Ovary (tissue), 9 donors: ENCODE data around the gene ARID5B. TPM values are rescaled to one million over a fixed set of nuclear protein-coding genes. Genes with fewer than 3 reads are reported as not detected.

Source experiments
- DNase-seq, 5 donors: peaks; one replicate each; pipeline ENCODE4 v3.0.0-alpha.2; 2019 to 2020
- H3K27ac ChIP-seq, 2 donors: fragments of 200-600 bp; one replicate each; pipeline versions ENCODE4 v1.5.1 to v1.8.0; 2019 to 2022
- H3K27me3 ChIP-seq: fragments of 200-600 bp; one replicate; pipeline ENCODE4 v1.8.0; 2022
- H3K36me3 ChIP-seq: fragments of 200-600 bp; sonication (generic); one replicate; pipeline ENCODE4 v1.5.1; 2019
- H3K4me1 ChIP-seq: one replicate; pipeline ENCODE4 v1.8.1; 2013; ENCODE audit warnings: mild to moderate bottlenecking, moderate library complexity; ENCODE audit not compliant: insufficient read depth
- H3K4me3 ChIP-seq: fragments of 200-600 bp; sonication (generic); one replicate; pipeline ENCODE4 v1.5.1; 2017
- H3K9me3 ChIP-seq, 2 donors: fragments of 200-600 bp in 1 of 2; sonication (generic) in 1 of 2; one replicate each; pipeline versions ENCODE4 v1.5.1 to v1.8.1; 2013 to 2019; ENCODE audit warnings: mild to moderate bottlenecking in 1 of 2, moderate library complexity in 1 of 2
- EP300 ChIP-seq: sonication (generic); formaldehyde crosslinking; IDR thresholded peaks from one replicate; pipeline ENCODE4 v1.6.1; 2017; ENCODE audit warnings: antibody characterized with exemption
- POLR2A ChIP-seq: fragments of 450-650 bp; IDR thresholded peaks from one replicate; pipeline ENCODE4 v1.6.1; 2017; ENCODE audit warnings: antibody characterized with exemption, mild to moderate bottlenecking, moderate library complexity
- WGBS, 3 donors: extraction: QIAGEN DNeasy Blood & Tissue Kit in 1 of 3; methylation state at CpG; one replicate each; pipeline versions ENCODE4 v1.1.5 to v1.1.7; 2013 to 2017; 5-methylcytosine and 5-hydroxymethylcytosine counted together
- intact Hi-C, 4 donors: fragments of 100-400 bp; cut with DNase I; formaldehyde crosslinking; loops; one replicate each; pipeline versions ENCODE4 v1.11.0 to v1.15.1; 2022 to 2023
- polyA plus RNA-seq, 2 donors: library from polyadenylated mRNA; stranded (reverse); fragments of 200-250 nt in 1 of 2; fragments of 350-450 nt in 1 of 2; fragmentation: Illumina TruSeq in 1 of 2; extraction: RNeasy Lipid Tissue Mini Kit (QIAGEN cat#74804) in 1 of 2; gene quantifications; one replicate each; pipeline ENCODE4 v1.2.3, GENCODE V29; 2013 to 2014
- total RNA-seq, 7 donors: library from RNA; depleted of rRNA in 2 of 7; stranded (reverse); fragments of >200 nt in 2 of 7; fragmentation: NEBNext Ultra II Directional in 3 of 7; extraction: Animal tissue kit (Norgen Biotek cat#: 25700) in 3 of 7; gene quantifications; one replicate each; pipeline versions ENCODE4 v1.1.0 to v1.2.4, GENCODE V29; 2016 to 2023
- TF ChIP-seq, protein P1 (sequence below), 3 donors: fragments of 450-650 bp in 2 of 3; fragments of 200-600 bp in 1 of 3; IDR thresholded peaks; one replicate each; pipeline versions ENCODE4 v1.5.1 to v1.8.0; 2016 to 2022; ENCODE audit warnings: antibody characterized with exemption in 3 of 3, mild to moderate bottlenecking in 1 of 3
- donor health status: DM: no; HTN: no; CAD: no; lungs with moderate emphysema.
- donor health status: DM: no; HTN: no; CAD: no.
- donor health status: Bipolar disorder and iron deficiency.
- donor health status: DM: yes; HTN: yes; CAD: no.
- donor health status: DM: no; HTN: no; CAD: no.
- donor health status: DM: yes; HTN: yes; CAD: no.

The ARID5B gene
- total and polyA plus RNA-seq, 9 donors, result 18.3 to 61.8 (median 28.3) TPM

DNA sequence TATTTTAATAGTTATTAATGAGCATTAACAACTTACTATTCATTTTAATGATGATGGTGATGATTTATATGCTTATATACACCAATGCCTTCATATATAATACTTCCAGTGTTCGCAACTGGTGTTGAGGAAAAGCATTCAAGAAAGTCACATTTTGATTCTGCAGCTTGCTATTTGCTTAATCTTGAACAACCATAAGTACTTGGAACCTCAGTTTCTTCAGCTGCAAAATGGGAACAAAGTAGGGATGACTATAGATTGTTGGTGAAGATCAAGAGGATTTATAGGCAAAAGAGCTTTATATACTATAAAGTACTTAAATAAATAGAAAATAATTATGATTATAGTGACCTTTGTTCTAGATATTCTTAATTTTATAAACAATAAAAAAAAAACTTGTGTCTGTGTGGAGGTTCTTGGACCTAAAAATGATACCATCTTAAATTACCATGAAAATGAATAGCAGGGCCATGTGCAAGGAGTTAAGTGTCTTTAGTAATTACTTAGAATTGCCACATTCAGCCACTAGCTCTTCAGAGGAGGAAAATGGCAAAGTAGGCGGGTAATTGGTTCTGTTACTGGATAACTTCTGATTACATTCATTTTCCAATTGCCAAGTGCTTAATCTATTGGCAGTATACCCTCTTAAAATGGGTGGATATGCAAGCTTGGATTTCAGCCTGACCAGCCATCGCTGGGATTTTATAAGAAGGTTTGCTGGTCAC lies 4.5 kb downstream of the ARID5B start:
- TF ChIP-seq, protein P1, sequence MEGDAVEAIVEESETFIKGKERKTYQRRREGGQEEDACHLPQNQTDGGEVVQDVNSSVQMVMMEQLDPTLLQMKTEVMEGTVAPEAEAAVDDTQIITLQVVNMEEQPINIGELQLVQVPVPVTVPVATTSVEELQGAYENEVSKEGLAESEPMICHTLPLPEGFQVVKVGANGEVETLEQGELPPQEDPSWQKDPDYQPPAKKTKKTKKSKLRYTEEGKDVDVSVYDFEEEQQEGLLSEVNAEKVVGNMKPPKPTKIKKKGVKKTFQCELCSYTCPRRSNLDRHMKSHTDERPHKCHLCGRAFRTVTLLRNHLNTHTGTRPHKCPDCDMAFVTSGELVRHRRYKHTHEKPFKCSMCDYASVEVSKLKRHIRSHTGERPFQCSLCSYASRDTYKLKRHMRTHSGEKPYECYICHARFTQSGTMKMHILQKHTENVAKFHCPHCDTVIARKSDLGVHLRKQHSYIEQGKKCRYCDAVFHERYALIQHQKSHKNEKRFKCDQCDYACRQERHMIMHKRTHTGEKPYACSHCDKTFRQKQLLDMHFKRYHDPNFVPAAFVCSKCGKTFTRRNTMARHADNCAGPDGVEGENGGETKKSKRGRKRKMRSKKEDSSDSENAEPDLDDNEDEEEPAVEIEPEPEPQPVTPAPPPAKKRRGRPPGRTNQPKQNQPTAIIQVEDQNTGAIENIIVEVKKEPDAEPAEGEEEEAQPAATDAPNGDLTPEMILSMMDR (IDR thresholded peaks at IDR 0.05), result no peak
- no peak for TF ChIP-seq POLR2A
- no peak for TF ChIP-seq EP300
- no peak overlapping the region for H3K27ac ChIP-seq
- WGBS, 3 donors, result 96 to 98% (median 97%) methylated on average over 3 of the region's 3 CpGs
- no peaks in the 10 kb centered on the region for H3K36me3 ChIP-seq
- no peaks in the 10 kb centered on the region for H3K4me1 ChIP-seq
- DNase-seq, result no peak
- no peaks in the 10 kb centered on the region for H3K9me3 ChIP-seq
- no peaks in the 10 kb centered on the region for H3K27me3 ChIP-seq
- no peak overlapping the region for H3K4me3 ChIP-seq
- intact Hi-C loops, result loop anchor here in 2 of 4 donors (10.0 kb wide), 3 partner anchors 89 to 339 kb away; no protein-coding TSS in a partner anchor

DNA sequence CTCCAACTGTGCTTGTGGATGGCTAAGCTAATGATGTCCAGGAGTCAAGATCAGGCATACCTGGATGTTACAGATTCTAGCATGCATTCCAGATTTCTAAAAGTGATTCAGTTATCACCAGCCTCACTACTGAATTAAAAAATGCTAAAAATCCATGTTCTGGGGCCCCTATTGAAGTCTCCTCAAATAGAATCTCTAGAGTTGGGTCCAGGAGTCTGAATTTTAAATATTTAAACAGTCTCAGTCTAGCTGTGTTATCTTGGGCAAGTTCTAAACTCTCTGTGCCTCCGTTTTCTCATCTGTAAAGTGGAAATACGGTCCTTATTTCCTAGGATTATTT lies 5.0 kb downstream of the ARID5B start:
- Histone ChIP-seq H3K27ac (no peak overlapping the region), H3K27me3 (no peaks in the 10 kb centered on the region), H3K9me3 (no peaks in the 10 kb centered on the region), H3K4me3 (no peak overlapping the region), H3K4me1 (no peaks in the 10 kb centered on the region), H3K36me3 (no peaks in the 10 kb centered on the region)
- DNase-seq, result no peak
- intact Hi-C loops, result loop anchor here in 2 of 4 donors (10.0 kb wide), 3 partner anchors 88 to 338 kb away; no protein-coding TSS in a partner anchor
- no peak for TF ChIP-seq POLR2A
- TF ChIP-seq, protein P1 (IDR thresholded peaks at IDR 0.05), result no peak
- no peak for TF ChIP-seq EP300
- WGBS, 3 donors, result 47 to 100% (median 96%) methylated on average over 2 of the region's 2 CpGs

DNA sequence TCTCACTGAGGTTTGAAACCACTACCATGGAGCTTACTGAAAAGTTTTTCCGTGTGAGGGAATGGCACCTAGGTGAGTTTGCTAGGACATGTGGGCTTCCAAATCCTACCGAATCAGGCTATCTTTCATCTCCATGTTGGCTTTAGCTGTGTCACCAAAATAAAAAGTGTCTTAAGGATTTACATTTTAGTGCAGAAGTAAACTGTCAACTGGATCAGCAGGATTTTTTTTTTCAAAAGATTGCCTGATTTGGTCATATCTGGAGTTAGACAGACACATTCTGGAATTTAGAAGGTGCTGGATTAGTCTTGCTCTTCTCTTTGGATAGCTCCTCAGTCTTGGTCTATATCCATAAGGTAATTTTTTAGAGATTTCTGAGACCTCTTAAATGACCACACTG lies 5.5 kb downstream of the ARID5B start:
- DNase-seq, result no peak
- Histone ChIP-seq H3K27ac (no peak overlapping the region), H3K9me3 (no peaks in the 10 kb centered on the region), H3K4me3 (no peak overlapping the region), H3K36me3 (no peaks in the 10 kb centered on the region), H3K27me3 (no peaks in the 10 kb centered on the region), H3K4me1 (no peaks in the 10 kb centered on the region)
- intact Hi-C loops, result loop anchor here in 2 of 4 donors (10.0 kb wide), 3 partner anchors 88 to 338 kb away; no protein-coding TSS in a partner anchor
- WGBS, 3 donors, result 86 to 99% (median 89%) methylated on average over 2 of the region's 2 CpGs
- TF ChIP-seq POLR2A, result no peak
- TF ChIP-seq, protein P1 (IDR thresholded peaks at IDR 0.05), result no peak
- TF ChIP-seq EP300, result no peak

DNA sequence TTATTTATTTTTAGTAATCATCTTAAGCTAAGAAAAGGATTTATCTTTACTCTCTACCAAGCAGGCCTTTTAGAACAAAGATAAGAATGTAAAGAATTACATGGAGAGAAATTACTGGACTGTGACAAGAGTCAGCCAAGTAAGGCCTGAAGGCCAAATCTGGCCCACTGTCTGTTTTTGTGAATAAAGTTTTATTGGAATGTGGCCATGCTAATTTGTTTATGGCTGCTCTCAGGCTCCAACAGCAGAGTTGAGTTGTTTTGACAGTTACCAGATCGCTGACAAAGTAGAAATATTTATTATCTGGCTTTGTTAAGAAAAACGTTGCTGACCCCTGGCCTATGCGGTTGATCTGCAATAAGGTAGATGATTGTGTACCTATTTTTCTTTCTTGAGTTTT lies 6.1 kb downstream of the ARID5B start:
- H3K9me3 ChIP-seq, result no peaks in the 10 kb centered on the region
- TF ChIP-seq, protein P1 (IDR thresholded peaks at IDR 0.05), result no peak
- TF ChIP-seq EP300 (no peak), POLR2A (no peak)
- H3K27me3 ChIP-seq, result no peaks in the 10 kb centered on the region
- no peak overlapping the region for H3K27ac ChIP-seq
- DNase-seq, result no peak
- H3K4me1 ChIP-seq, result no peaks in the 10 kb centered on the region
- WGBS, 3 donors, result 81 to 86% (median 84%) methylated on average over 3 of the region's 3 CpGs
- H3K36me3 ChIP-seq, result no peaks in the 10 kb centered on the region
- H3K4me3 ChIP-seq, result no peak overlapping the region
- intact Hi-C loops, result loop anchor here in 2 of 4 donors (10.0 kb wide), 3 partner anchors 87 to 337 kb away; no protein-coding TSS in a partner anchor
